GM12873 (cell line): Measurements from ENCODE around the gene USF1.

Experiments
- TF ChIP-seq, protein P1 (sequence below): IDR thresholded peaks from 2 replicates; pipeline ENCODE4 v1.5.1; 2012; ENCODE audit warnings: low read depth, mild to moderate bottlenecking, moderate library complexity, low read length, control low read depth; ENCODE audit not compliant: insufficient read depth; ENCODE audit errors: missing control alignments

USF1 gene

DNA sequence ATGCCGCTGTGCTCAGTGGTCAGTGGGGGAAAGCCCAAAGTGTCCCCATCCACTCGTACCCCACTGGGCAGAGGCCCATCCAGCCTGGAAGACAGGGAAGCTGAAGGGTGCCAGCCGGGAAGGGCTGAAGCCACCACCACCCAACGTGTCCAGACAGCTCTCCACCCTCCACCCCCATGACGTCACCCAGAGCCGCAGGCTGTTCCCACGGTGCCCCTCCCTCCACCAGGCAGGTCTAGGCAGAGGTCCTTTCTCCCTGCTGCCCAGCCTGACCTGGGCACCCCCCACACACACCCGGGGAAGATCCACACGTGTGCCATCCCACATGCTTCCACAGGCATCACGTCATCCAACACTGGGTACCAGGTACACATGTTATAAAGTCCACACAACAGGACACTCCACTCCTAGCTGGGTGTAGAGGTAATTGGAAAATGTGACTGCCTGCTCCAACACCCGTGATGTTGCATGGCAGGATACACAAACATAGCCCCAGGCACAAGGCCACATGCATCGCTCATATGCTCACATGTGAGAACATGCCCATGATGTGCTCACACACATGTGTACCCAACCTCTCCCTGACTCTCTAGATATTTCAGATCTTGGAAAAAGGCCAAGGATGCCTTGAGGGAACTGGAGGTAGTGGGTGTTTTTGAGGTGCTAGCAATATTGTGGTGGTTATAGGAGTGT, 29.0 kb upstream of the USF1 start:
- TF ChIP-seq, protein P1, sequence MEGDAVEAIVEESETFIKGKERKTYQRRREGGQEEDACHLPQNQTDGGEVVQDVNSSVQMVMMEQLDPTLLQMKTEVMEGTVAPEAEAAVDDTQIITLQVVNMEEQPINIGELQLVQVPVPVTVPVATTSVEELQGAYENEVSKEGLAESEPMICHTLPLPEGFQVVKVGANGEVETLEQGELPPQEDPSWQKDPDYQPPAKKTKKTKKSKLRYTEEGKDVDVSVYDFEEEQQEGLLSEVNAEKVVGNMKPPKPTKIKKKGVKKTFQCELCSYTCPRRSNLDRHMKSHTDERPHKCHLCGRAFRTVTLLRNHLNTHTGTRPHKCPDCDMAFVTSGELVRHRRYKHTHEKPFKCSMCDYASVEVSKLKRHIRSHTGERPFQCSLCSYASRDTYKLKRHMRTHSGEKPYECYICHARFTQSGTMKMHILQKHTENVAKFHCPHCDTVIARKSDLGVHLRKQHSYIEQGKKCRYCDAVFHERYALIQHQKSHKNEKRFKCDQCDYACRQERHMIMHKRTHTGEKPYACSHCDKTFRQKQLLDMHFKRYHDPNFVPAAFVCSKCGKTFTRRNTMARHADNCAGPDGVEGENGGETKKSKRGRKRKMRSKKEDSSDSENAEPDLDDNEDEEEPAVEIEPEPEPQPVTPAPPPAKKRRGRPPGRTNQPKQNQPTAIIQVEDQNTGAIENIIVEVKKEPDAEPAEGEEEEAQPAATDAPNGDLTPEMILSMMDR = no peak

- TF ChIP-seq, protein P1 = peak; percentile 16
These were observed 27.8 kb upstream of the USF1 start for GRCh38 chr1:161073474-161074121.

DNA sequence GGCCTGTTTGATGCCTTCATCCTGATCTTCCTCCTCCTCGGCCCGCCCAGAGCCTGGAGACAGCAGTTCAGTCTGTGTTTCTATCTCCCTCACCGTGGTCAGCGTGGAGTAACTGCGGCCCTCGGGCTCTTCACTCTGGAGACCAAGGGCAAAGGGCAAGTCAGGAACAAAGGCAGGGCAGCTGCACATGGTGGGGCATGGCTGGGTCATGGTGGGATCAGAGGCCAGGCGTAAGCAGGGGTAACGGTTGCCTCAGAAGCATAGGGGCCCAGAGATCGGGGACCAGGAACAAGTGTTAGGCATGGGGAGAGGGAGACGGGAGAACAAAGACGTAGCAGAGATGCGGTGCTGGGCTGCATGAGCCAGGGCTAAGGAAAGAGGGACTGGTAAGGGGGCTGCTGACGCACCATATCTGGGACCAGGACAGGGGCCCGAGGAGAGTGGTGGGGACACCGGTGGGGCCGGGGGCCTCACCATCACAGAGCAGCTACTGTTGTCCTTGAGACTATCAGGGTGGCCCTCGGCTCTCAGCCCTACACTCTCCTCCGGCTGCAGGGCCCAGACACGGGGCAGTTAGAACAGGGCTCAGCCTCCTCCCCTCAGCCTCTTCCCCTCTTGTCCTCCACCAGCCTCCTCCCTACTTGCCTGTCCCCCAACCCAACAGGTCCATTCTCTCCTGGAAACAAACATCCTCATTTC, 27.1 kb upstream of the USF1 start:
- TF ChIP-seq, protein P1 = no peak

DNA sequence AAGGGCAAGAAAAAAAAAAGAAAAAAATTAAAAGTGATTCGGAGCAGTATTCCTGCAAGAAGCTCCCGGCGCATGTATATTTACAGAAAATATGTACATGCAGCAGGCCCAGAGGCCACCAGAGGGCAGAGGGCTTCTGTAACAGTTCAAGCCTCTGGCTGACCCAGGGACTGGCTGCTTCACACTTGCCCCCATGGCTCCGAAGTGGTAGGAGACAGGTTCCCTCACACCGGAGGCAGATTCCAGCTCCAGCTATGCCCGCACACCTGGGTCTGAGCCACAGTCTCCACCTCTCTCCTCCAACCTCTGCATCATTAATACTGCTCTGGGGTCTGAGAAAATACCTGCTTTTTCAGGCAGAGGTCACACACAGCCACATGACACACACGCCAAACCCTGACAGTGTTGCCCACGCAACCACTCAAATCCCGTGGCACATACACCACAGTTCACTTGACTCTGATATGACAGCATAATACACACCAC, 26.2 kb upstream of the USF1 start:
- TF ChIP-seq, protein P1 = peak; percentile 80

- TF ChIP-seq, protein P1 = no peak
These were observed 25.0 kb upstream of the USF1 start for GRCh38 chr1:161070761-161071160.

GRCh38 chr1:161069731-161070270, 24.0 kb upstream of the USF1 start, which contains the start of gene ARHGAP30:
ARHGAP30 (minus strand) TSS chr1:161069891; CDS start chr1:161069624, 267 bp downstream.
- TF ChIP-seq, protein P1 = no peak

GRCh38 chr1:161069241-161069640, 23.5 kb upstream of the USF1 start:
- TF ChIP-seq, protein P1 = no peak
